ENCODE results near the gene ADAP1.
"Not testable (repeated sequence)": the region's sequence is repeated elsewhere in the genome, so short reads cannot be mapped to it uniquely, and the experiment has no call there.

Gene ADAP1

DNA sequence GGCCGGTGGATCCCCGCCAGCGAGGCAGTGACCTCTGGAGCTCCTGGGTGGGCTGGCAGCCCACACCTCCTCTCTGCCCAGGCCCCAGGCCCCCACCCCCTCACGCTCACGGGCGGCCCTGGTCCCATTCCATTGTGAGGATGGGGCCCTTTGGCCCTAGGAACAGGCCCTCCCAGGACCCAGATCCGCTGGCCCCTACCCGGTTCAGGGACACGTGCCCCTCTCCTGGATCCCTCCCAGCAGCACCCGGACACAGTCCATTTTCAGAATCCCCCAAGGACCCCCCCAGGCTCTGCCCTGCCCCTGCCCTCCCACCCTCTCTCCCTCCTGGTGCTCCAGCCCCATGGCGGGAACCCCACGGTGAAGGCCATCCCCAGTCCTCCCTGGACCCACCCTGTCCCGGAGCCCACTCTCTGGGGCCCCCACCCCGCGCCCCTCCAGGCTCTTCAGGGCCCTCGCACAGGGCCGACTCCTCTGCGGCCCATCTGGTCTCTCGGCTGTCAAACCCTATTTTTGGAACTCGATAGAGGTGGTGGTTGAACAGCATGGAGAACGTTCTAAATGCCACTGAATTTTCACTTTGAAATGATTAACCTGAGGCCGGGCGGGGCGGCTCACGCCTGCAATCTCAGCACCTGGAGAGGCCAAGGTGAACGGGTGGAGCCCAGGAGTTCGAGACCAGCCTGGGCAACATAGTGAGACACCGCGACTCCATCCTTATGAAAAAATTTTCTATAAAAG lies 8.1 kb downstream of the ADAP1 start:
- in situ Hi-C loops (cut with MboI; ENCODE audit: low pct_unique_long_range_greater_than_20kb, low sequenced_read_pairs) = no loop called here
- no peak for DNase-seq

GRCh38 chr7:945556-946255 lies 8.8 kb downstream of the ADAP1 start:
- in situ Hi-C loops (cut with MboI; ENCODE audit: low pct_unique_long_range_greater_than_20kb, low sequenced_read_pairs) = no loop called here
- no peak for DNase-seq

DNA sequence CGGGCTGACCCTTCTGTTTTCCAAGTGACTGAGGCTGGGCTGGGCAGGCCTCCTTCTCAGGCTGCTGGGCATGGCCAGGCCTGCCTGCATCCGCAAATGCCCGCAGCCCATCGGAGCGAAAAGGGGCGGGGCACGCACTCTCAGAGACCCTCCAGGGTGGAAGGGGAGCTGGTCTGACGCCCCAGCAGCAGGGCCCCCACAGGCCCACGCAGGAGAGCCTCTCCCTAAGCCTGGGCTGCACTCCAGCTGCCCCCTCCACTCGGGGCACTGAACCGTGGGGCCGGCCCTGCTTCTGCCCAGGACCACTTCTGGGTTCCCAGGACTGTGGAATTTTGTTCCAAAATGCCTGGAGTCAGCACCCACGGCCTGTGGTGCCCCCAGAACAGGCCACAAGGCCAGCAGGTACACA lies 9.3 kb downstream of the ADAP1 start:
- no peak for DNase-seq
- in situ Hi-C loops (cut with MboI; ENCODE audit: low pct_unique_long_range_greater_than_20kb, low sequenced_read_pairs) = no loop called here

DNA sequence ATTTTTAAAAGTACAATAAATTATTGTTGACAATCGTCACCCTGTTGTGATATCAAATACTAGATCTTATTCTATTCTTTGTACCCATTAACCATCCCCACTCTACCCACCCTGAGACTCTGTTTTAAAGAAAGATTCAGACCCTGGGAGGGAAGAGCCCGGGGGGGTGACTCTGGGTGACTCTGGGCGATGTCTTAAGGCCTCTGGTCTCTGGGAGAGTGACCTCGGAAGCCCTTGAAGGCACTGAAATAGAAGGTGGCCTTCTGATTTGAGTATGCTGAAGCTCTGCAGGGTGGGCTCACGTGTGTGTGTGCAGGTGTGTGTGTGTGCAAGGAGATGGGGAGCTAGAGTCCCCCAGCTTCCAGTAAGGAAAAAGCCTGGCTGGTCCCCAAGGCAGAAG lies 9.7 kb downstream of the ADAP1 start:
- in situ Hi-C loops (cut with MboI; ENCODE audit: low pct_unique_long_range_greater_than_20kb, low sequenced_read_pairs) = no loop called here
- no peak for DNase-seq

- DNase-seq; in situ Hi-C loops (cut with MboI; ENCODE audit: low pct_unique_long_range_greater_than_20kb, low sequenced_read_pairs): not testable (repeated sequence)
Observed at GRCh38 chr7:943793-944192, 10.7 kb downstream of the ADAP1 start.

DNA sequence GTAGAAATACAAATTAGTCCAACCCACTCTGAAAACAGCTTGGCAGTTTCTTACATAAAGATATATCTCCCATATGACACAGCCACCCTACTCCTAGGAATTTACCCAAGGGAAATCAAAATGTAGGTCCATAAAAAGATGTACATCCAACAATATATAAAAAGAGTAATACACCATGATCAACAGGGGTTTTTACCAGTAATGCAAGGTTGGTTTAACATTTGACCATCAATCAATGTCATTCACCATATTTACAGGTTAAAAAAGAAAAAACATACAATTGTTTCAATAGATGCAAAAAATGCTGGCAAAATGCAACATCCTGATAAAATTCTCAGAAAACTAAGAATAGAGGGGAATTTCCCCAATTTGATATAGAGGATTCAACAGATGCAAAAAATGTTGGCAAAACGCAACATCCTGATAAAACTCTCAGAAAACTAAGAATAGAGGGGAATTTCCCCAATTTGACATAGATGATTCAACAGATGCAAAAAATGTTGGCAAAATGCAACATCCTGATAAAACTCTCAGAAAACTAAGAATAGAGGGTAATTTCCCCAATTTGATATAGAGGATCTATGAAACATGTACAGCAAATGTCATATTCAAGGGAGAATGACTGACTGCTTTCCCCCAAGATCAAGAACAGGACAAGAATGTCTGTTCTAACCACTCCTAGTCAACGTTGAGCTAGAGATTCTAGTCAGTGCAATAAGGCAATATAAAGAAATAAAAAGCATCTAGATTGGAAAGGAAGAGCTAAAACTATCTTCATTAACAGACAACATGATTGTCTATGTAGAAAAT lies 13.7 kb downstream of the ADAP1 start:
- DNase-seq = no peak
- in situ Hi-C loops (cut with MboI; ENCODE audit: low pct_unique_long_range_greater_than_20kb, low sequenced_read_pairs) = no loop called here

- DNase-seq = no peak
Observed at GRCh38 chr7:939843-940242, 14.6 kb downstream of the ADAP1 start.

DNA sequence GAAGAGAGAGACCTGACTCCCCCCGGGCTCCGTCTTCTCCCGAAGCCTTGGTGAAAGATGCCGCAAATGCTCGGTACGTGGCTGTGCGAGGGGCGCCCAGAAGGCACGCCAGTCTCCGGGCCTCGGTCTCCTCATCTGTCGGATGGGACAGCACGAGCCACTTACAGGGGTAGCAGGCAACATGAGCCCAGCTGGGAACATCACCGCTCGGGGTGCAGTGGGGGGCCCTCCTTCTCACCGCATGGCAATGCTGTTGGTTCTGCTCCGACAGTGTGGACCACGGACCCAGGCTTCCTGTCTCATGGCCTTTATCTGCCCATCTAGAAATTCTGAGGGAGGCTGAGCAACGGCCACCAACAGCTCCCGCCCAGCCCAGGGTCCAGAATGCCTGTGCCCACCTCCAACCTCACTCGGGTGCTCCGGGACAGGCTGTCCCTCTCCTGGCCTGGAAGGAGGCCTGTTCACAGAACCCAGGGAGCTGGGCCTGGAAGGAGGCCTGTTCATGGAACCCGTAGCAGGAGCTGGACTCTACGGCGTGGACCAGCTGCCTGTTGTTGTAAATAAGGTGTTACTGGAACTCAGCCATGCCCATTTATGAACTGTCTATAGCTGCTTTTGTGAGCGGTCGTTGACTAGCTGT lies 15.8 kb downstream of the ADAP1 start:
- in situ Hi-C loops (cut with MboI; ENCODE audit: low pct_unique_long_range_greater_than_20kb, low sequenced_read_pairs) = no loop called here
- no peak for DNase-seq

More at GRCh38 chr7:939843-940242, 14.6 kb downstream of the ADAP1 start:
- in situ Hi-C loops (cut with MboI; ENCODE audit: low pct_unique_long_range_greater_than_20kb, low sequenced_read_pairs) = no loop called here

GRCh38 chr7:937856-938484 lies 16.5 kb downstream of the ADAP1 start:
- no peak for DNase-seq
- in situ Hi-C loops (cut with MboI; ENCODE audit: low pct_unique_long_range_greater_than_20kb, low sequenced_read_pairs) = no loop called here

DNA sequence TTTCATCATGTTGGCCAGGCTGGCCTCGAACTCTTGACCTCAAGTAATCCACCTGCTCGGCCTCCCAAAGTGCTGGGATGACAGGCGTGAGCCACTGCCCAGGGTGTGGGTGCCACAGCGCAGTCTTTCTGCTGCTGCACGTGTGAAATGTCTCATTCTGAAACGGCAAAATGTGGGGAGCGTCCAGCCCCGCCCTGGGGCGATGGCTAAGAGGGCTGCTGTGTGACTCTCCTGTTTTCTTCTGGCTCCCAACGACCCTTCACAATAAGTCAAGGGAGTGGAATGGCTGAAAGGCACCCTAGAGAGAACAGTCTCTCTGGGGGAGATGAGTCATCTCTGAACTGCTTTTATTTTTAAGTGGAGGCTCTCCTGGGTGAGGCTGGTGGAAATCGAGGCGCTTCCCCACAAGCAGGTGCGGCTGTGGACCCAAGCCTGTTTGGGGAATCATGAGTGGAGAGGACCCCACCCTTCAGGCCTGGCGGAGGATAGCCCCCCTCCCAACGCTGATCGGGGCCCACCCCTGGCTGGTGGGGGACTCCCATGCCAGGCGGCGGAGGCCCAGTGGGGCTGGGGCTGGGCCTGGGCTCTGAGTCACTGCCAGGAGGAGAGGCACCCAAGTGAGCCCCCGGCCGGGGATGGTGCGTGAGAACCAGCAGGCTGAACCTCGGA lies 18.0 kb downstream of the ADAP1 start:
- DNase-seq = no peak
- in situ Hi-C loops (cut with MboI; ENCODE audit: low pct_unique_long_range_greater_than_20kb, low sequenced_read_pairs) = no loop called here

- DNase-seq = no peak
- in situ Hi-C loops (cut with MboI; ENCODE audit: low pct_unique_long_range_greater_than_20kb, low sequenced_read_pairs) = no loop called here
Observed at GRCh38 chr7:935874-936385, 18.6 kb downstream of the ADAP1 start.

- no peak for DNase-seq
Observed at GRCh38 chr7:935164-935873, 19.2 kb downstream of the ADAP1 start.

DNA sequence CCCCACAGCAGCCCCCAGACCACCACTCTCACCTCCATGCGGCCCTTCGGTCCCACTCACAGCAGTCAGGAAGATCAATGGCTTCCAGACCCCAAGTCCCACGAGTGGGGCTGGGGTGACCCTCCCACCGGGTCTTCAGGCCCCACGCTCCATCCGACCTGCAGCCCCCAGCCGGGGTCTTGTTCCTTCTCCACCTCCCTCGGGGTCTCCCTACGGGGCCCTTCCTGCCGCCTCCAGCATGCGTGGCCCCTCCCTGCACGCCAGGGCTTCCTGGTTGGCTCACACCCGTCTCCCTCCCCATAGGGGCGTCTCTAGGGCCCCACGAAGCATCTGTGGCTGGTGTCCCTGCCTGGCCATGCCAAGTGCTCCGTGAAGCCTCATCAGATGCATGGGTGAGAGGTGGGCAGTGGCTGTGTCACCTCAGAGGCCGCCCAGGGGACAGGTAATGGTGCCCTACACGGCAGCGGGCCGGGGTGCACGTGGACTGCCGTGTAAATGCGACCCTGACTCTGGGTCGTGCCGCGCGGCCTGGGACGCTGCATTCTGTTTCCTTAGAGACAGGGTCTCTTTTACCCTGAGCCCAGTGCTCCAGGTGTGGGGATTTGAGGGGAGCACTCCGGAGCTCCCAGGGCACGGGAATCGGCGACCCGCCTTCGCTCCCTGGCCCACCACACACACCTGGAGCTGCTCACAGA lies 19.9 kb downstream of the ADAP1 start:
- no peak for DNase-seq
- in situ Hi-C loops (cut with MboI; ENCODE audit: low pct_unique_long_range_greater_than_20kb, low sequenced_read_pairs) = no loop called here

More at GRCh38 chr7:935164-935873, 19.2 kb downstream of the ADAP1 start:
- in situ Hi-C loops (cut with MboI; ENCODE audit: low pct_unique_long_range_greater_than_20kb, low sequenced_read_pairs) = no loop called here

- DNase-seq = no peak
- in situ Hi-C loops (cut with MboI; ENCODE audit: low pct_unique_long_range_greater_than_20kb, low sequenced_read_pairs) = no loop called here
Observed at GRCh38 chr7:932651-932975, 21.9 kb downstream of the ADAP1 start.

DNA sequence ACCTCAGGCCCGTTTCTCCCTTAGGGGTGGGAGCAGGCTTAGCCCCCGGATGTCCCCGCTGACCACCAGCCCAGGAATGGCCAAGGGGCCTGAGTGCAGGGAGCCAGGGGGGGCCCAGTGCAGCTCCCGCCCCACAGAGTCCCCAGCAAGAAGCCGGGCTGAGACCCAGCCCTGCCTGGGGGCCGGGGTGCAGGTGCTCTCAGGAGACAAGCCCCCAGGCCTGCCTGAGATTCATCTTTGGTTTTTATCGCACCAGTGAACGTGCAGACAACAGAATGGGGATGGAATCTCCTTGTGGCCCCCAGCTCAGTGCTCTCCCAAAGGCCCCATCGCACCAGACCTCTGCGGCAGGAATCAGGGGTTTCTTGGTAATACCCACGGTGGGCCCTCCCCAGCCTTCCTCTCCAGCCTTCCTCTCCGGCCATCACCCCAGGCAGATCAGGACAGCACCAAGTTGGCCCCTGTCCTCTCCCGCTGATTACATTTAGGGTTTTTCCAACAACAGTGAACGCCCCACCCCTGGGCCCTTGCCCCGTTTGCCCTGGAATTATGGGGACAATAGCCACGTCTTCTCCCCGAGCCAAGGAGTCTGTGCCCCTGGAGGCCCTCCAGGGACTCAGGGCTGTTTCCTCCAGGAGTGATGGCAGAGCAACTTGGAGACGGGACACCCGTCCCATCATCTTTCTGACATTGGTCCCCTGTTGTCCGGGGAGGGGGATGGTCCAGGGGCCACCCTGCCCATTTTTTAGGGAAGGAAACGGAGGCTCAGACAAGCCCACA lies 22.4 kb downstream of the ADAP1 start:
- in situ Hi-C loops (cut with MboI; ENCODE audit: low pct_unique_long_range_greater_than_20kb, low sequenced_read_pairs) = no loop called here
- DNase-seq = no peak

GRCh38 chr7:930975-931758 lies 23.3 kb downstream of the ADAP1 start:
- DNase-seq = no peak
- in situ Hi-C loops (cut with MboI; ENCODE audit: low pct_unique_long_range_greater_than_20kb, low sequenced_read_pairs) = no loop called here
